ENCODE measurements around the gene ARL2BP.
"Not testable (repeated sequence)": the region's sequence is repeated elsewhere in the genome, so short reads cannot be mapped to it uniquely, and the experiment has no call there.

The ARL2BP gene

GRCh38 chr16:57261806-57262205 is 16.7 kb downstream of the ARL2BP start:
- Mint-ChIP-seq H3K9me3 (no peaks in the 10 kb centered on the region), H3K4me3 (no peak overlapping the region), H3K27ac (peak overlapping the region; percentile 10 to 35), H3K4me1 (ENCODE audit: low read depth in 2 of 2) (peaks cover 11 to 14% of the 10 kb centered on the region in 2 donors), H3K27me3 (no peaks in the 10 kb centered on the region), H3K36me3 (ENCODE audit: insufficient read depth) (no peaks in the 10 kb centered on the region)
- DNase-seq (no peak), ATAC-seq (replicated peaks) (no peak)

DNA sequence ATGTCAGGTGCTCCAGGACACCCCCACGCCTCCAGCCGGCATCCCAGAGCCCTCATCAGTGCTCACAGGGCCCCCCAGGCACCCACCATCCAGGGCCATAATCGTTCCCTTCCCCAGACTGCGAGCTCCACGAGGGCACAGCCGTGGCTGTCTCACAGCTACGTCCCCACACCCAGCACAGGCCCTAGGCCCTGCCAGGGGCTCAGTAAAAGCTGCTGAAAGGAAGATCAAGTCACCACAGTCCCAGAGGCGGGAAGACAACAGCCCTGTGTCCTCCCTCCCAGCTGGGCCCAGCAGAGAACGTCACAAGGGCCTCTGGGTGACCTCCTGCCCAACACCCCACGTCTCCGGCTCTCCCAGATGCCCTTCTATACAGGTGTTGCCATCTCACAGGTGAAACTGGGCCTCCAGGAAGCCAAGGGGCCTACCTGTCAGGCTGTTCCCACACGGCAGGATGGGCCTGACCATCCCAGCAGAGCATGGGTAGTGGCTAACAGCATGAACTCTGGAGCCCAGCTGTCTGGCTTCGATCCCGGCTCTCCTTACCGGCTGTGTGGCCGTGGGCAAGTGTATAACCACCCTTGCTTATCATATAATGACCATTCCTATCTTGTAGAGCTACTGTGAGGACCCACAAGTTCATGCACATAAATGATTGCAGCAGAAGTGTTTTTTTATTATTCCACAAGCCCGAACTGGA is 17.9 kb downstream of the ARL2BP start:
- no peak overlapping the region for H3K27ac Mint-ChIP-seq
- no peak overlapping the region for H3K4me3 Mint-ChIP-seq
- DNase-seq (no peak), ATAC-seq (replicated peaks) (no peak)
- H3K9me3 Mint-ChIP-seq, result no peaks in the 10 kb centered on the region
- H3K4me1 Mint-ChIP-seq (ENCODE audit: low read depth in 2 of 2), result peaks cover 13 to 16% of the 10 kb centered on the region in 2 donors
- H3K36me3 Mint-ChIP-seq (ENCODE audit: insufficient read depth), result no peaks in the 10 kb centered on the region
- H3K27me3 Mint-ChIP-seq, result no peaks in the 10 kb centered on the region

GRCh38 chr16:57263541-57264351 is 18.7 kb downstream of the ARL2BP start:
- peaks cover 13 to 16% of the 10 kb centered on the region in 2 donors for H3K4me1 Mint-ChIP-seq (ENCODE audit: low read depth in 2 of 2)
- H3K4me3 Mint-ChIP-seq, result no peak overlapping the region
- H3K27ac Mint-ChIP-seq, result no peak overlapping the region
- DNase-seq (no peak), ATAC-seq (replicated peaks) (no peak)
- H3K27me3 Mint-ChIP-seq, result no peaks in the 10 kb centered on the region
- no peaks in the 10 kb centered on the region for H3K9me3 Mint-ChIP-seq
- no peaks in the 10 kb centered on the region for H3K36me3 Mint-ChIP-seq (ENCODE audit: insufficient read depth)

GRCh38 chr16:57264381-57264780 is 19.3 kb downstream of the ARL2BP start:
- no peak for DNase-seq
- Mint-ChIP-seq H3K4me3 (no peak overlapping the region), H3K9me3 (no peaks in the 10 kb centered on the region), H3K27ac (no peak overlapping the region), H3K36me3 (ENCODE audit: insufficient read depth) (no peaks in the 10 kb centered on the region), H3K4me1 (ENCODE audit: low read depth in 2 of 2) (peaks cover 13 to 16% of the 10 kb centered on the region in 2 donors), H3K27me3 (no peaks in the 10 kb centered on the region)
- ATAC-seq (replicated peaks), result no peak

DNA sequence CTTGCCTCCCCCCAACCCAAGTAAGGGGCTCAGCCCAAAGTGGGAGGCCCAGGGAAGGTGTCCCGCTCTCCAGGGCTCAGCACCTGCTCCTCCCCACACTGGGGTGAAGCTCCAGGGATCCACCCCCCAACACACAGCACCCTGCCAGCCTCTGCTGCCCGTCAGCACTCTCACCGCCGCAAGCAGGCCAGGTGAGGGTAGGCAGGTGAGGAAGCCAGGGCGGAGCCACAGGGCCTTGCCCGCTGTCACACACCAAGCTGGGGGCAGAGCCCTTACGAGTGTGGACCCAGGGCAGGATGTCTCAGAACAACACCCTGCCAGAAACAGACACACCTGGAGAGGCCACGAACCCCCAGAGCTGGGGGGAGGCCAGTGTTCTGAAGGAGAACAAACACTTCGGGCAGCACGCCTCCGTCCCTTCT is 19.9 kb downstream of the ARL2BP start:
- ATAC-seq (replicated peaks) (no peak), DNase-seq (no peak)
- Mint-ChIP-seq H3K27me3 (no peaks in the 10 kb centered on the region), H3K9me3 (no peaks in the 10 kb centered on the region), H3K4me1 (ENCODE audit: low read depth in 2 of 2) (peaks cover 13 to 16% of the 10 kb centered on the region in 2 donors), H3K27ac (peak overlapping the region in 1 of 2 donors; percentile 82), H3K4me3 (no peak overlapping the region), H3K36me3 (ENCODE audit: insufficient read depth) (no peaks in the 10 kb centered on the region)

- Mint-ChIP-seq H3K4me1 (ENCODE audit: low read depth in 2 of 2) (peaks cover 7 to 11% of the 10 kb centered on the region in 2 donors), H3K36me3 (ENCODE audit: insufficient read depth) (no peaks in the 10 kb centered on the region), H3K9me3 (no peaks in the 10 kb centered on the region), H3K27ac (peak overlapping the region; percentile 81 to 82), H3K27me3 (no peaks in the 10 kb centered on the region), H3K4me3 (no peak overlapping the region)
- no peak for ATAC-seq (replicated peaks)
- no peak for DNase-seq
Observed at GRCh38 chr16:57265850-57266530, 20.9 kb downstream of the ARL2BP start.

GRCh38 chr16:57266531-57267260 is 21.6 kb downstream of the ARL2BP start:
- no peaks in the 10 kb centered on the region for H3K36me3 Mint-ChIP-seq (ENCODE audit: insufficient read depth)
- DNase-seq (no peak), ATAC-seq (replicated peaks) (peak; percentile 83)
- peak overlapping the region; percentile 81 to 82 for H3K27ac Mint-ChIP-seq
- H3K9me3 Mint-ChIP-seq, result no peaks in the 10 kb centered on the region
- peaks cover 7 to 11% of the 10 kb centered on the region in 2 donors for H3K4me1 Mint-ChIP-seq (ENCODE audit: low read depth in 2 of 2)
- no peaks in the 10 kb centered on the region for H3K27me3 Mint-ChIP-seq
- no peak overlapping the region for H3K4me3 Mint-ChIP-seq

DNA sequence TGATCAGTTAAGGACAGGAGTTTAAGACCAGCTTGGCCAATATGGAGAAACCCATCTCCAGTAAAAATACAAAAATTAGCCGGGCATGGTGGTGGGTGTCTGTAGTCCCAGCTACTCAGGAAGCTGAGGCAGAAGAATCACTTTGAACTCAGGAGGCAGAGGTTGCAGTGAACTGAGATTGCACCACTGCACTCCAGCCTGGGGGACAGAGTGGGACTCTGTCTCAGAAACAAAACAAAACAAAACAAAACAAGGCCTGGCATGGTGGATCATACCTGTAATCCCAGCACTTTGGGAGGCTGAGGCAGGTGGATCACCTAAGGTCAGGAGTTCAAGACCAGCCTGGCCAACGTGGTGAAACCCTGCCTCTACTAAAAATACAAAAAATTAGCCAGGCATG is 22.3 kb downstream of the ARL2BP start:
- not testable (repeated sequence) for DNase-seq; H3K9me3 Mint-ChIP-seq; ATAC-seq (replicated peaks); H3K4me3 Mint-ChIP-seq; H3K36me3 Mint-ChIP-seq (ENCODE audit: insufficient read depth); H3K27ac Mint-ChIP-seq; H3K27me3 Mint-ChIP-seq
- peaks cover 7 to 11% of the 10 kb centered on the region in 2 donors for H3K4me1 Mint-ChIP-seq (ENCODE audit: low read depth in 2 of 2)

DNA sequence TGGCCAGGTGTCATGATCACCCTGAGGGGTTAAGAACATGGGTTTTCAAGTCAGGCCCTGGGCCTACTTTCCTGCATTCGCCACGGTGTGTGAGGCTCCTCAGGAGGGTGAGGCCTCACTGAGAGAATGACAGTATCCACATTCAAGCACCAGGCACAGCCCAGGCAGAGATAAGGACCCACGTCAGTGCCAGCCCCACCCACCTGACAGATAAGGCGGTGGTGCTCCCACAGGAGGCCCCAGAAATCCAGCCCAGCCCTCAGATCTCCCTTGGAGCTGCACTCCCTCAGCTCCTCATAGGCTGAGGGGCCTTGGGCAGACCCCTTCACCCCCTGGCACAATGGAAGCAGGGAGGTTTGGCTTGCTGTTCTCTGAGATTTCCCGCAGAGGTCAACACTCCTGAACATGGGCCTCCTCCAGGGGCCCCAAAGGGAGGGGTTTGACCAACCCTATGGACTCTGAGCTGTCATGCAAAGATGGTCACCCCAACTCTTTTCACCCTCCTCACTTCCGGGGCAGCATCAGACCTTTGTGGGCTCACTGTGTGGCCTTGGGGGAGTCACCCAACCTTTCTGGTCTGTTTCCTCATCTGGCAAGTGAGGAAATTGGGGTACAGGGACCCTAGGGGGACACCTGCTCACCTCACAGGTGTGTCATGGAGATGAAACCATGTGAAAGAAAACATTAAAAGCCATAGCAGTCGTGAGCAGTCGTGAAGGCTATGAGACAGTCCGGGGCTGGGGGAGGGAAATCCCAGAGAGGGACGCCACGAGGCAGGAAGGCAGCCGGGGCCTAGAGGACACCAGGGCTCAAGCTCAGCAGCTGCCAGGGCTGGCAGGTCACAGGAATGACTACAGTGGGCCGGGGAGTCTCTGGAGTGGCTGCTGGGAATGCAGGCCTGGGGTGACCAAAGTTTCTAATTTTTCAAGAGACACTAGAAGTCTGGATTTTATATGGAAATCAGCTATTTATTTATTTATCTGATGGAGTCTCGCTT is 24.0 kb downstream of the ARL2BP start:
- H3K27me3 Mint-ChIP-seq, result no peaks in the 10 kb centered on the region
- DNase-seq (no peak), ATAC-seq (replicated peaks) (no peak)
- no peak overlapping the region for H3K27ac Mint-ChIP-seq
- H3K36me3 Mint-ChIP-seq (ENCODE audit: insufficient read depth), result peaks cover 6% of the 10 kb centered on the region
- H3K4me3 Mint-ChIP-seq, result no peak overlapping the region
- H3K4me1 Mint-ChIP-seq (ENCODE audit: low read depth in 2 of 2), result peaks cover 7 to 9% of the 10 kb centered on the region in 2 donors
- H3K9me3 Mint-ChIP-seq, result no peaks in the 10 kb centered on the region

DNA sequence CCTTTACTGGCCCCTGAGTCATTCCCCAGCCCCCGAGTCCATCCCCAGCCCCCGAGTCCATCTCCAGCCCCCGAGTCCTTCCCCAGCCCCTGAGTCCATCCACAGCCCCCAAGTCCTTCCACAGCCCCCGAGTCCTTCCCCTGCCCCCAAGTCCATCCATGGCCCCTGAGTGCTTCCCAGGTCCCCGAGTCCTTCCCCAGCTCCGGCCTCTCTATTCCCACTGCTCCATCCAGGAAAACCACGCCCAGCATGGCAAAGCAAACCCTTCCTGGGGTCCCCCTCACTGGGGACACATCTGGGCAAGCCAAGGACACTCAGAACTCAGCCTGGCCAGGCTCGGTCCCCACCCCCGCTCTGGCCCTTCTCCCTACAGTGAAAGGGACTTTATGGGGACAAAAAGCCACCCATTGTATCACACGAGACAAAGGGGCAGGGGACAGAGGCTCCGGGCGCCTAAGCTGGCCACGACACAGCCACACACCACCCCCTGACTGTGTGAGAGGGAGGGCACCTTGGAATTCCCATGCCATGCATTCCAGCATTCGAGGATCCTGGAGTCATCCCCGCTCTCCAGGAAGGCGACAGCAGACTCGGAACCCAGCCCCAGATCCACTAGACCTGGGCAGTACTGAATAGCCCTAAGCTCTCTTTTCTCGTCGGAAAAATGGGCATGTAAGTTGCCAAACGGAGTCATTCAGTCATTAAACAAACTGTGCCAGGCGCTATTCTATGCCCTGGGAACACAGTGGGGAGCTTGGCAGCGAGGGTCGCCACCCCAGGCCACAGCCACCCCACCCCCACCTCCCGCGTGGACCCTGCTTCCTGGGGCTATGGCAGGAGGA is 25.4 kb downstream of the ARL2BP start:
- DNase-seq, result no peak
- Mint-ChIP-seq H3K4me3 (no peak overlapping the region), H3K27ac (no peak overlapping the region), H3K4me1 (ENCODE audit: low read depth in 2 of 2) (peaks cover 7 to 9% of the 10 kb centered on the region in 2 donors), H3K27me3 (no peaks in the 10 kb centered on the region), H3K36me3 (ENCODE audit: insufficient read depth) (peaks cover 6% of the 10 kb centered on the region), H3K9me3 (no peaks in the 10 kb centered on the region)
- ATAC-seq (replicated peaks), result no peak

DNA sequence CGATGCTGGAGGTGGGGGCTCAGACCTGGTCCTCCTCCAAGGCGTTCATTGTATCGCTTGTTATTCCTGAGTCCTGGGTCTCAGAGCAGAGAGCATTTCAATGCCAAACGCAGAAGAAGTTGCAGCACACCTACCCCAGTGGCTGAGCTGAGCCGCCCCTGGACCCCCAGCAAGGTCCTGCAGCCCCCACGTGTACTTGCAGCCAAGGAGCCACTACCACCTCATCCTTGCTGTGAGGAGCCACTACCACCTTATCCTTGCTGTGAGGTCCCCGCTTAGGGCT is 25.9 kb downstream of the ARL2BP start:
- peaks cover 9% of the 10 kb centered on the region for H3K36me3 Mint-ChIP-seq (ENCODE audit: insufficient read depth)
- ATAC-seq (replicated peaks), result no peak
- DNase-seq, result no peak
- peaks cover 7 to 9% of the 10 kb centered on the region in 2 donors for H3K4me1 Mint-ChIP-seq (ENCODE audit: low read depth in 2 of 2)
- no peaks in the 10 kb centered on the region for H3K27me3 Mint-ChIP-seq
- no peak overlapping the region for H3K4me3 Mint-ChIP-seq
- no peak overlapping the region for H3K27ac Mint-ChIP-seq
- H3K9me3 Mint-ChIP-seq, result no peaks in the 10 kb centered on the region
